ENCODE data around the gene FBXO36. TPM values are rescaled to one million over a fixed set of nuclear protein-coding genes. Genes with fewer than 3 reads are reported as not detected.

Gene FBXO36
- total and polyA plus RNA-seq, 2 donors (not counting 1 experiment from before 2014, with no cell fraction given): 0.49 to 1.5 TPM

DNA sequence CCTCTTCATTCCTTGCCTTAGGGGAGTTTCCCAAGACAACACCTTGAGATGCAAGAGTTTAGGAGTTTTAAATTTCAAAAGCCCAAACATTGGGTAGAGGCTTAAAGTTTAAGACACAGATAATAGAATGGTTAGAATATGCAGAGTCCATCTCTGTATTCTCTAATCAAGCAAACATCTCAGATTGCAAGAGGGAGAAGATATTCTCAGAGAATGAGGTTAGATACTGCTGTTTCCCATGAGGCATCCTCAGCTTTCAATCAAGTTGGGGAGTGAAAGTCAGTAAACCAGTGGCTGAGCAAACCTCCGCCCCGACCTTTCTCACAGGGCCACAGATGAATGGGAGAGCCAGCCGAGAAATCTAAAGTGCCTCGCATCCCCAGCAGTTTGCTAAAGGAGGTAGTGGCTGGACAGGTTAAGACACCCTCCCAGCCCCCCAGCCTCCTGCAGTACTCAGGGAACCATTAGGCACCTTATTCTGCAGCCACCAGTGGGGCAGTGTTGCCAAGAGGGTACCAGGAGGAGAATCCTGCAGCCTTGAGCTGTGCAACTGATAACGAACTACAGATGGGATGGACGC, 30.0 kb downstream of the FBXO36 start:
- no peaks in the 10 kb centered on the region for H4K20me1 ChIP-seq (ENCODE audit: control insufficient read depth, insufficient read depth, low read length, poor library complexity, severe bottlenecking)
- no peak overlapping the region for H2AFZ ChIP-seq (ENCODE audit: insufficient read depth, low read depth, low read length, poor library complexity, severe bottlenecking)
- no peak overlapping the region for H3K4me3 Mint-ChIP-seq
- no peaks in the 10 kb centered on the region for H3K36me3 ChIP-seq (replicated peaks in 1 of 2; ENCODE audit: control extremely low read depth in 1 of 2, control insufficient read depth in 1 of 2, extremely low read depth in 1 of 2, insufficient read depth in 2 of 2, low read length in 1 of 2)
- intact Hi-C loops (cut with micrococcal nuclease): no loop called here
- no peak overlapping the region for H3K4me3 ChIP-seq (ENCODE audit: control extremely low read depth in 1 of 5, extremely low read depth in 1 of 5, insufficient read depth in 1 of 5, low read depth in 2 of 5, low read length in 4 of 5)
- no peak overlapping the region for H3K4me2 ChIP-seq (replicated peaks; ENCODE audit: low read depth, low read length, poor library complexity, severe bottlenecking)
- no peaks in the 10 kb centered on the region for H3K9me3 Mint-ChIP-seq (ENCODE audit: insufficient read depth)
- no peaks in the 10 kb centered on the region for H3K4me1 Mint-ChIP-seq
- H3K27ac ChIP-seq (ENCODE audit: low read length in 2 of 2): no peak overlapping the region
- no peaks in the 10 kb centered on the region for H3K4me1 ChIP-seq (ENCODE audit: control insufficient read depth in 2 of 2, insufficient read depth in 2 of 2, low read length in 2 of 2)
- no peak for DNase-seq
- no peak for ATAC-seq (ENCODE audit: low read depth)
- H3K9ac ChIP-seq (ENCODE audit: low read length): no peak overlapping the region
- H3K27ac Mint-ChIP-seq: no peak overlapping the region
- 100% methylated on average over 4 of the region's 6 CpGs for WGBS (ENCODE audit: insufficient coverage)
- no peaks in the 10 kb centered on the region for H3K9me3 ChIP-seq (ENCODE audit: control extremely low read depth in 1 of 3, control insufficient read depth in 2 of 3, insufficient read depth in 1 of 3, low read length in 2 of 3)
- no peaks in the 10 kb centered on the region for H3K27me3 Mint-ChIP-seq
- H3K79me2 ChIP-seq (ENCODE audit: control insufficient read depth, insufficient read depth, low read length): no peaks in the 10 kb centered on the region
- TF ChIP-seq CTCF (IDR thresholded peaks at IDR 0.05) (no peak), EZH2 (IDR thresholded peaks at IDR 0.05; ENCODE audit: borderline replicate concordance, insufficient read depth, low read depth, low read length, poor library complexity, severe bottlenecking) (no peak)
- POLR2A ChIA-PET: no interaction called here
- CTCF ChIA-PET: no interaction called here
- no peaks in the 10 kb centered on the region for H3K27me3 ChIP-seq (replicated peaks in 1 of 4; ENCODE audit: control extremely low read depth in 1 of 4, control insufficient read depth in 3 of 4, insufficient read depth in 4 of 4, low read length in 3 of 4)

- H3K27me3 Mint-ChIP-seq: no peaks in the 10 kb centered on the region
- Histone ChIP-seq H4K20me1 (ENCODE audit: control insufficient read depth, insufficient read depth, low read length, poor library complexity, severe bottlenecking) (no peaks in the 10 kb centered on the region), H3K4me2 (replicated peaks; ENCODE audit: low read depth, low read length, poor library complexity, severe bottlenecking) (no peak overlapping the region), H3K27me3 (replicated peaks in 1 of 4; ENCODE audit: control extremely low read depth in 1 of 4, control insufficient read depth in 3 of 4, insufficient read depth in 4 of 4, low read length in 3 of 4) (no peaks in the 10 kb centered on the region), H3K4me3 (ENCODE audit: control extremely low read depth in 1 of 5, extremely low read depth in 1 of 5, insufficient read depth in 1 of 5, low read depth in 2 of 5, low read length in 4 of 5) (no peak overlapping the region), H3K9ac (ENCODE audit: low read length) (no peak overlapping the region), H2AFZ (ENCODE audit: insufficient read depth, low read depth, low read length, poor library complexity, severe bottlenecking) (no peak overlapping the region), H3K79me2 (ENCODE audit: control insufficient read depth, insufficient read depth, low read length) (no peaks in the 10 kb centered on the region), H3K9me3 (ENCODE audit: control extremely low read depth in 1 of 3, control insufficient read depth in 2 of 3, insufficient read depth in 1 of 3, low read length in 2 of 3) (no peaks in the 10 kb centered on the region), H3K36me3 (replicated peaks in 1 of 2; ENCODE audit: control extremely low read depth in 1 of 2, control insufficient read depth in 1 of 2, extremely low read depth in 1 of 2, insufficient read depth in 2 of 2, low read length in 1 of 2) (no peaks in the 10 kb centered on the region), H3K4me1 (ENCODE audit: control insufficient read depth in 2 of 2, insufficient read depth in 2 of 2, low read length in 2 of 2) (no peaks in the 10 kb centered on the region), H3K27ac (ENCODE audit: low read length in 2 of 2) (no peak overlapping the region)
- POLR2A ChIA-PET: no interaction called here
- H3K4me3 Mint-ChIP-seq: no peak overlapping the region
- no peak overlapping the region for H3K27ac Mint-ChIP-seq
- TF ChIP-seq CTCF (IDR thresholded peaks at IDR 0.05) (no peak), EZH2 (IDR thresholded peaks at IDR 0.05; ENCODE audit: borderline replicate concordance, insufficient read depth, low read depth, low read length, poor library complexity, severe bottlenecking) (no peak)
- intact Hi-C loops (cut with micrococcal nuclease): loop anchor here (1.0 kb wide), 1 partner anchor 38 kb away; no protein-coding TSS in a partner anchor
- no CpG with 5 or more reads among the region's 1 CpG for WGBS (ENCODE audit: insufficient coverage)
- CTCF ChIA-PET: no interaction called here
- ATAC-seq (ENCODE audit: low read depth) (no peak), DNase-seq (no peak)
- no peaks in the 10 kb centered on the region for H3K4me1 Mint-ChIP-seq
- H3K9me3 Mint-ChIP-seq (ENCODE audit: insufficient read depth): no peaks in the 10 kb centered on the region
Measured at GRCh38 chr2:229955663-229956062, 33.4 kb downstream of the FBXO36 start.
